Measurements from ENCODE around the gene KRTAP20-4. TPM values are rescaled to one million over a fixed set of nuclear protein-coding genes. Genes with fewer than 3 reads are reported as not detected.

The KRTAP20-4 gene
- total RNA-seq = not detected in 2 replicates

GRCh38 chr21:30620522-30620921 lies at the start of gene KRTAP20-4:
Gene KRTAP20-4 (plus strand): TSS chr21:30620627.

GRCh38 chr21:30590297-30590696 lies 30.1 kb upstream of the KRTAP20-4 start, which contains the start of gene KRTAP22-2:
Gene KRTAP22-2 (minus strand): TSS chr21:30590397.

GRCh38 chr21:30592140-30592539 lies 28.3 kb upstream of the KRTAP20-4 start, which contains the start of gene KRTAP6-3:
Gene KRTAP6-3 (plus strand): TSS chr21:30592440. CDS start chr21:30592446, 6 bp downstream.

DNA sequence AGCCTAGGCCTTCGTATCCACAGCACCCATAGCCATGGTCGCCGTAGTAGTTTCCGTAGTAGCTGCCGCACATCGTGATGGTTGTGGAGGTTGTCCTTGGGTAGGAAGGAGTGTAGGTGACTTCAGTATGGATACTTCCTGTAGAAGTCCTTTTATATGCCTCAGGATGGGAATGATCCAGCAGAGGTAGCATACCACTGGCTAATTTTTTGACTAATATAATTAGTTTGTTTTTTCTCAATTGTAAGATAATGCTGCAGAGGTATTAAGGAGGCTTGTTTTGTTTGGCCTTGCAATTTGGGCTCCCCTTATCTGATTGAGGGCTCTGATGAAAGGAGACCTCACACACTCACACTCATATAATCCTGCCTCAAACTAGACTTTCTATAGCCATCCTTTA lies 21.6 kb upstream of the KRTAP20-4 start, which contains the start of gene KRTAP6-2:
KRTAP6-2 (minus strand) TSS at position 101 of the 400 bp plus-strand sequence; CDS start at position 73, 28 bp downstream.

DNA sequence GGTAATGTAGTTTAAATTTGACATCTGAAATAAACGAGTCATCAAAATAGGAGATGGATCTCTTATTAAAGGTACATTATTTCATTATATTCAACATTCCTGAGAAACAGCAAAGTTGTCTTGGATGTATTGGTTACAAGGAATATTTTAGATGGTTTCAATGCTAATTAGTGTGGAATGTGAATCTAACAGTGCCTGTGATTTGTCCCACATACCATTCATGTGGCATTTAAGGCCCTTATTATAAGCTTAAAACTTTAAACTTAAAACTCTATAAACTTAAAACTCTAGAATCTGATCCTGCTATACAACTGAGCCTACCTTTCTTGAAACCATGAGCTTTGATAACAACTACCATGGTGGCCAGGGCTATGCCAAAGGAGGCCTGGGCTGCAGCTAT lies 19.6 kb upstream of the KRTAP20-4 start, which contains the start of gene KRTAP22-1:
KRTAP22-1 (plus strand) TSS at position 301 of the 400 bp plus-strand sequence.

DNA sequence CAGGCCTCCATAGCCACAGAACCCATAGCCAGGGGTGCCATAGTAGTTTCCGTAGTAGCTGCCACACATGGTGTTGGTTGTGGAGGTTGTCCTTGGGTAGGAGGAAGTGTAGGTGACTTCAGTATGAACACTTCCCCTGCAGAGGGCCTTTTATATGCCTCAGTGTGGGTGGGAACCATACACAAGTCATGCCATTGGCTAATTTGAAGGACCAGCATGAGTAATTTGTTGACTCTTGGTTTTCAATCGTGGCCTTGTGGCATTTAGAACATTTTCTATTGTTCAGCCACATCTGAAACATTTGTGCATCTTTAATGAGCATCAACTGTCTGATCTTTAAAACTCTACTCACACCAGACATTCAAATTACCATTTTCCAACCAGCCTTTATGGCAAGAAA lies 6.6 kb upstream of the KRTAP20-4 start, which contains the start of gene KRTAP6-1:
KRTAP6-1 (minus strand) TSS at position 95 of the 400 bp plus-strand sequence; CDS start at position 69, 26 bp downstream.

GRCh38 chr21:30616125-30616524 lies 4.3 kb upstream of the KRTAP20-4 start, which contains the start of gene KRTAP20-1:
Gene KRTAP20-1 (plus strand): TSS chr21:30616425. CDS start chr21:30616455, 30 bp downstream.

GRCh38 chr21:30634906-30635305 lies 14.5 kb downstream of the KRTAP20-4 start, which contains the start of gene KRTAP20-2:
Gene KRTAP20-2 (plus strand): TSS chr21:30635206. CDS start chr21:30635264, 58 bp downstream.

GRCh38 chr21:30642564-30642963 lies 22.1 kb downstream of the KRTAP20-4 start, which contains the start of gene KRTAP20-3:
Gene KRTAP20-3 (plus strand): TSS chr21:30642864.

Other genes with a start within 250 kb of the KRTAP20-4 start
- gene KRTAP13-2, start 248.4 kb upstream of the KRTAP20-4 start, total RNA-seq = not detected in 2 replicates
- not detected in 2 replicates for gene KRTAP13-1, start 224.6 kb upstream of the KRTAP20-4 start, total RNA-seq
- gene KRTAP13-3, start 194.7 kb upstream of the KRTAP20-4 start, total RNA-seq = not detected in 2 replicates
- not detected in 2 replicates for gene KRTAP13-4, start 190.4 kb upstream of the KRTAP20-4 start, total RNA-seq
- gene KRTAP15-1, start 180.4 kb upstream of the KRTAP20-4 start, total RNA-seq = not detected in 2 replicates
- gene KRTAP19-1, start 140.3 kb upstream of the KRTAP20-4 start, total RNA-seq = not detected in 2 replicates
- gene KRTAP19-2, start 133.2 kb upstream of the KRTAP20-4 start, total RNA-seq = not detected in 2 replicates
- gene KRTAP19-3, start 128.6 kb upstream of the KRTAP20-4 start, total RNA-seq = not detected in 2 replicates
- gene KRTAP19-4, start 123.5 kb upstream of the KRTAP20-4 start, total RNA-seq = not detected in 2 replicates
- gene KRTAP19-5, start 118.5 kb upstream of the KRTAP20-4 start, total RNA-seq = not detected in 2 replicates
- not detected in 2 replicates for gene KRTAP19-6, start 78.8 kb upstream of the KRTAP20-4 start, total RNA-seq
- not detected in 2 replicates for gene KRTAP19-7, start 59.3 kb upstream of the KRTAP20-4 start, total RNA-seq
- not detected in 2 replicates for gene KRTAP22-2, start 30.2 kb upstream of the KRTAP20-4 start, total RNA-seq
- not detected in 2 replicates for gene KRTAP6-3, start 28.2 kb upstream of the KRTAP20-4 start, total RNA-seq
- not detected in 2 replicates for gene KRTAP6-2, start 21.7 kb upstream of the KRTAP20-4 start, total RNA-seq
- not detected in 2 replicates for gene KRTAP22-1, start 19.5 kb upstream of the KRTAP20-4 start, total RNA-seq
- gene KRTAP6-1, start 6.7 kb upstream of the KRTAP20-4 start, total RNA-seq = not detected in 2 replicates
- gene KRTAP20-1, start 4.2 kb upstream of the KRTAP20-4 start, total RNA-seq = not detected in 2 replicates
- not detected in 2 replicates for gene KRTAP20-2, start 14.6 kb downstream of the KRTAP20-4 start, total RNA-seq
- not detected in 2 replicates for gene KRTAP20-3, start 22.2 kb downstream of the KRTAP20-4 start, total RNA-seq
- gene KRTAP21-3, start 98.2 kb downstream of the KRTAP20-4 start, total RNA-seq = not detected in 2 replicates
- gene KRTAP21-2, start 126.6 kb downstream of the KRTAP20-4 start, total RNA-seq = not detected in 2 replicates
- not detected in 2 replicates for gene KRTAP21-1, start 134.8 kb downstream of the KRTAP20-4 start, total RNA-seq
- gene KRTAP8-1, start 192.6 kb downstream of the KRTAP20-4 start, total RNA-seq = not detected in 2 replicates
- not detected in 2 replicates for gene KRTAP7-1, start 209.1 kb downstream of the KRTAP20-4 start, total RNA-seq